GM12875 (cell line): ENCODE data around the gene KCNMA1.

Experiments used
- H3K4me3 ChIP-seq: one replicate; pipeline ENCODE4 v1.5.1; 2011; ENCODE audit warnings: low read depth, low read length, control low read depth
- TF ChIP-seq, protein P1 (sequence below): IDR thresholded peaks from 2 replicates; pipeline ENCODE4 v1.5.1; 2011; ENCODE audit warnings: low read depth, mild to moderate bottlenecking, control low read depth, inconsistent platforms, low read length, moderate library complexity, borderline replicate concordance; ENCODE audit not compliant: insufficient read depth

The KCNMA1 gene

DNA sequence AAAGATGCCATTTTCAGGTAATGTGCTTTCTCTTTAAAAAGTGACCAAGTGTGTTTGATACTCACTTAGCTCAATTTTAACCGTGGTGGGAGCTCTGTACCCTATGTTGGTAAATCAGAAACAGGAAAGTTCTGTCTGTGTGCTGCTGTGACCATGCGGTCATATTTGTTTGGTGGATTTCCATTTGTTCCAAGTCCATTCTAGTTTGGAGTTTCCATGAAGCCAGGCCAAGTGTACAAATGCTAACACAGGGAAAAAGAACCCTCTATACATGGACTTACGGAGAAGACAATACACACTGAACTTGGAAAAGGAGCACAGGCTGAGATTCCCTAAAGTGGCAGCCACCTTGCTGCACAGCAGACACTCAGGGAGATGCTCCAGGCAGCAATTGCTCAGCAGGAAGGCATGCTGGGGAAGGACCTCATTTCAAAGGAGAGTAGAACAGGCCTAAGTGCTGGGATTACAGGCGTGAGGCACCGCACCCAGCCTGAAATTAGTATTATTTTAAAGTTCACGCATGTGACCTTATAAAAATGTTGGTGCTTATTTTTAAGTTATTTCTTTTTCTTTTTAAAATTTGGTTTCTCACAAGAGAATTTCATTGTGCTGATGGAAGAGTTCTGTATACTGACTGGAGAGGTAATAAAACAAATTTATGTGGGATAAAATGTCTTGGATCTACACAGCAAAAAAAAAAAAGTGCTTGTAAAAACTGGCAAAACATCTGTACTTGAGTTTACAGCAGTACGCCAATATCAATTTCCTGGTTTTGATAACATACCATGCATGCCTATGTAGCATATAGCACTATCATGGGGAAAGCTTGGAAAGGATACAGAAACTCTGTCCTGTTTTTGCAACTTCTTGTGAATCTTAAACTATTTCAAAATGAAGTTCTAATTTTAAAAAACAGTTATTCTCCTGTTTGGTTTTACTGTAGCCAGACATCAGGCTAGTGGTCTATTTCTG, 436.2 kb downstream of the KCNMA1 start:
- TF ChIP-seq, protein P1, sequence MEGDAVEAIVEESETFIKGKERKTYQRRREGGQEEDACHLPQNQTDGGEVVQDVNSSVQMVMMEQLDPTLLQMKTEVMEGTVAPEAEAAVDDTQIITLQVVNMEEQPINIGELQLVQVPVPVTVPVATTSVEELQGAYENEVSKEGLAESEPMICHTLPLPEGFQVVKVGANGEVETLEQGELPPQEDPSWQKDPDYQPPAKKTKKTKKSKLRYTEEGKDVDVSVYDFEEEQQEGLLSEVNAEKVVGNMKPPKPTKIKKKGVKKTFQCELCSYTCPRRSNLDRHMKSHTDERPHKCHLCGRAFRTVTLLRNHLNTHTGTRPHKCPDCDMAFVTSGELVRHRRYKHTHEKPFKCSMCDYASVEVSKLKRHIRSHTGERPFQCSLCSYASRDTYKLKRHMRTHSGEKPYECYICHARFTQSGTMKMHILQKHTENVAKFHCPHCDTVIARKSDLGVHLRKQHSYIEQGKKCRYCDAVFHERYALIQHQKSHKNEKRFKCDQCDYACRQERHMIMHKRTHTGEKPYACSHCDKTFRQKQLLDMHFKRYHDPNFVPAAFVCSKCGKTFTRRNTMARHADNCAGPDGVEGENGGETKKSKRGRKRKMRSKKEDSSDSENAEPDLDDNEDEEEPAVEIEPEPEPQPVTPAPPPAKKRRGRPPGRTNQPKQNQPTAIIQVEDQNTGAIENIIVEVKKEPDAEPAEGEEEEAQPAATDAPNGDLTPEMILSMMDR, result no peak
- no peak overlapping the region for H3K4me3 ChIP-seq

DNA sequence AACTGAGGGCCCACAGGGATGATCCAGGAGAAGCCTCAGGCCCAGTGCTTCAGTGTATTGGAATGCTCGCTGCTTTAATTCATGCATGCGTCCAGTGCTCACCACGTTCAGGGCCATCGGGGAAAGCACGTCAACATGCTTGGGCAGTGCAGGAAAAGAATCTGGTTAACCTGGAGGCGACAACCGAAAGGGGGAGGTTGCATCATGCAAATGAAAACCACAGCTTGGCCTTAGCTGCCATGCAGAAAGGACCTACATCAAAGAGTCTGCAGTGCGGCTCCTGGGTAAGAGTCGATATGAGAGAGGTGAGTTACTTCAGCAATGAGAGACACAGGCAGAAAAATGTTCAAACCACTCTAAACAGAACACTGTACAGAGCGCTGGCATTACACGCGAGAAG, 440.1 kb downstream of the KCNMA1 start:
- TF ChIP-seq, protein P1, result no peak
- H3K4me3 ChIP-seq, result no peak overlapping the region

DNA sequence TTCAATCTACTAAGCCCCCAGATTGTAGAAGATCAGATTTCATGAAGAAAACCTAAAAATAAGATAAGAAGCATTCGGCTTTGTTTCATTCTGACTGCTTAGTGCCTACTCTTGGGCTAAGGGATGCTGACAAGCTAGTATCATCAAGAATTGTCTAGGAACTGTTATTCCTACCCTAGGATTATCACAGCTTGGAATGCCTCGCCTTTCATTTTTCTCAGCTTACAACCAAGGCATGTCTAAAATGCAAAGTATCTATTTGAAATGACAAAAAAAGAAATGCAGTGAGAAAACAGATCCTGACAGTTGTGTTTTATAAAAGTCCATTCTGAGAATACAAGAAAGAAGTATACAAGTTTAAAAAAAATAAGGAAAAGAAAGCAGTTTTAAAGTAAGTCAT, 441.0 kb downstream of the KCNMA1 start:
- H3K4me3 ChIP-seq, result no peak overlapping the region
- TF ChIP-seq, protein P1, result no peak

DNA sequence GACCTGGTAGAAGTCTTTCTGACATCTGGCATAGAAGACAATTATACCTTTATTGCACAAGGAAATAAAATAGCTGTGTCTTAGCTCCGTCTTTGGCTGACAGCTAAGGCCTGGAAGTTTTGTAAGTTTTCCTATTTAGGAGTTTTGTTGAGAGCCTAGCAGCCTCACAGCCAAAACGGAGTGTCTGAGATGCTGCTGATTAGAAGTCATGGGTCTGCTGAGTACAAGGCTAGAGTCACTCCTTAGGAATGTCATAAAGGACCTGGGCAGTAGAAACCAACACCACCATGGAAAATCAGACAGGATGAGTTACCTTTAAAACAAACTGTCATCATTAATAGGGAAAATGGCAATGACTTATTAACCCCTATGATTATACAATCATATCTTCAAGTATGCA, 442.5 kb downstream of the KCNMA1 start:
- TF ChIP-seq, protein P1, result no peak

DNA sequence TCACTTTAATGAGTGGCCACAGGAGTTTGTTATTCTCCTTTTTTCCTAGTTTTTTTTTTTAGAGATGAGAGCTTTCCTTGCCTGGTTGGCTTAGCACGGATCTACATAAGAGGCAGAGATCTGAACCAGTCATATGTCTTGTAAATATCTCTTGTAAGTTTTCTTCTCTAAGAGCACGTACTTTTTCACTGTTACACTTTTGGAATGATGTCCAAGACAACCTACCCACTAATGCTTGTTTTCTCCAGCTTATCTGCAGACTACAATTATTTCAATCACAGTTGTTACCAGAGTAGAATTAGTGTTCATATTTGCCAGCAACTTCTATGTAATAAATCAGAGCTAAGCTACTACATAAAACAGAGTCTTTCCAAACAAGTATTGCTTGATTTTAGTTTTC, 444.6 kb downstream of the KCNMA1 start:
- TF ChIP-seq, protein P1, result no peak
- H3K4me3 ChIP-seq, result no peak overlapping the region

More for the DNA sequence above, 442.5 kb downstream of the KCNMA1 start:
- no peak overlapping the region for H3K4me3 ChIP-seq

DNA sequence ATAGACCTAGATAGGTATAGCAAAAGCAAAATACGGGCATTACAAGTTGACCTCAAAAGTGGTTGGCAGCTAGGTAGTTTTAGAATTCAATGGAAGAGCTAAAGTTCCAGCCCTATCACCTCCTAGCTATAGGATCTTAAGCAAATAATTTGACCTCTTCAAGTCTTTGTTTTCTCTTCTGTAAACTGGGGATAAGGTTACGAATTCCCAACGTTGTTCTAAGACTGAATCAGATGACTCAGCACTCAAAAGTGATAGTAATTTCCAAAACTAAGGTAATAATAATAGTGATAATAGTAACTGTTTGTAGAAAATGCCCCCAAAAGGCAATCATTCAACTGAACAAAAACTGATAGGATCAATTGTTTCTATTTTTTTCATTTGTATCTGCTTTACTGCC, 445.2 kb downstream of the KCNMA1 start:
- TF ChIP-seq, protein P1, result no peak
- no peak overlapping the region for H3K4me3 ChIP-seq

DNA sequence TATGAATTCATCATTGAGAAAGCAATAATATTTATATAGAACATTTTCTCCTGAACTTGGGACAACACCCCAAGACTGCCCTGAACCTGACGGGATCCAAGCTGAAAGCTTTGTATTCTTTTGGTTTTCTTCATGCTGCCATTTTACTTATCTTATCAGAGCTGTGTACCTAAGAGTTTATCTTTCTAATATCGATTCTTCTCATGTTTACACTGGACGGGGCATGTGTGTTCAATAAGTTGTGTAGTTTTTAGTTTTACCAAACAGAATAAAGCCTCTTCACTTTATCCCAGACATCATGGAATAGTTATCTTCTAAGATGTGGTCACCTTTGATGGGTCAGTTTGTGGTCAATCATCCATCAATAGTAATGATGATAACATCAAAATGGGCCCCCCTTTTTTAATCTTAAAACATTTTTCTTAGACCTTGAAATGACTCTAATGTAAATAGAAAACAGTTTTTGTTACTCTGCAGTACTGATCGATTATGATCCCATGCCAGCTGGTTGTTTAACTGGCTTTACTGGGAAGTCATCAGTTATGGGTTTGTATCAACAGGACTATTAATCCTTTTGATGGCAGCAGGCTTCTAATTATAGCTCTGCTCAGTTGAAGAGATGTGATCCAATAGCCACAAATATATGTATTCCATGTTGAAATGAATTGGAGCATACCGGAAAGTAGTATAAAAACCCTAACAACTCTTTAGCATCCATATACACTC, 446.1 kb downstream of the KCNMA1 start:
- TF ChIP-seq, protein P1, result no peak

More for the DNA sequence above, 446.1 kb downstream of the KCNMA1 start:
- no peak overlapping the region for H3K4me3 ChIP-seq
